GM23338 (cell line): Measurements from ENCODE around the gene USP49. TPM values are rescaled to one million over a fixed set of nuclear protein-coding genes. Genes with fewer than 3 reads are reported as not detected.

Source experiments
- ATAC-seq: fragments of 200-7000 bp; cut with Tn5 transposase; 3 replicates; pipeline ENCODE4 v1.9.1; 2020
- DNase-seq: peaks from one replicate; pipeline ENCODE4 v3.0.0-alpha.2; 2015; ENCODE audit warnings: low spot score
- H2AFZ ChIP-seq: fragments of 200-600 bp; sonication (generic); 2 replicates; pipeline ENCODE4 v1.8.0; 2016; ENCODE audit warnings: antibody characterized with exemption, mild to moderate bottlenecking, moderate library complexity
- H3F3A ChIP-seq: fragments of 200-600 bp; sonication (generic); replicated peaks from 2 replicates; pipeline ENCODE4 v1.8.0; 2017; ENCODE audit warnings: antibody characterized with exemption, mixed run types, low read depth
- H3K27ac ChIP-seq: fragments of 200-600 bp; sonication (generic); 2 replicates; pipeline ENCODE4 v1.6.1; 2016; ENCODE audit warnings: low read depth
- H3K27me3 ChIP-seq: fragments of 200-600 bp; sonication (generic); 2 replicates; pipeline ENCODE4 v1.8.0; 2016; ENCODE audit warnings: mild to moderate bottlenecking, mixed run types, moderate library complexity; ENCODE audit not compliant: insufficient read depth
- H3K36me3 ChIP-seq: fragments of 200-600 bp; sonication (generic); 2 replicates; pipeline ENCODE4 v1.8.0; 2016; ENCODE audit warnings: mild to moderate bottlenecking; ENCODE audit not compliant: insufficient read depth
- H3K4me1 ChIP-seq: fragments of 200-600 bp; sonication (generic); 2 replicates; pipeline ENCODE4 v1.8.0; 2016; ENCODE audit warnings: mild to moderate bottlenecking, moderate library complexity; ENCODE audit not compliant: insufficient read depth
- H3K4me2 ChIP-seq: fragments of 200-600 bp; sonication (generic); 2 replicates; pipeline ENCODE4 v1.7.1; 2017; ENCODE audit warnings: mixed run types
- H3K4me3 ChIP-seq: fragments of 200-600 bp; sonication (generic); 2 replicates; pipeline ENCODE4 v1.6.1; 2016; ENCODE audit warnings: mixed run types
- H3K79me2 ChIP-seq: fragments of 200-600 bp; sonication (generic); replicated peaks from 2 replicates; pipeline ENCODE4 v1.8.0; 2017; ENCODE audit warnings: mild to moderate bottlenecking; ENCODE audit not compliant: insufficient read depth
- H3K9me2 ChIP-seq: fragments of 200-600 bp; sonication (generic); 2 replicates; pipeline ENCODE4 v1.8.0; 2017; ENCODE audit not compliant: insufficient read depth
- H4K20me1 ChIP-seq: fragments of 200-600 bp; sonication (generic); replicated peaks from 2 replicates; pipeline ENCODE4 v1.8.0; 2017; ENCODE audit warnings: mild to moderate bottlenecking; ENCODE audit not compliant: insufficient read depth
- H3K27ac Mint-ChIP-seq: 2 replicates; pipeline ENCODE4 v1.8.0; 2020; ENCODE audit warnings: inconsistent platforms, mild to moderate bottlenecking, moderate library complexity, mixed read lengths
- H3K27me3 Mint-ChIP-seq: 3 replicates; pipeline ENCODE4 v1.8.0; 2022; ENCODE audit warnings: low read depth, mild to moderate bottlenecking, moderate library complexity, mixed read lengths, inconsistent platforms; ENCODE audit not compliant: insufficient read depth, poor library complexity
- H3K36me3 Mint-ChIP-seq: 3 replicates; pipeline ENCODE4 v1.8.0; 2021; ENCODE audit warnings: low read depth, mild to moderate bottlenecking, inconsistent platforms, moderate library complexity, mixed read lengths
- H3K4me1 Mint-ChIP-seq: 3 replicates; pipeline ENCODE4 v1.8.0; 2020; ENCODE audit warnings: mild to moderate bottlenecking, inconsistent platforms, mixed read lengths
- H3K4me3 Mint-ChIP-seq: 3 replicates; pipeline ENCODE4 v1.8.0; 2021; ENCODE audit warnings: moderate library complexity, mild to moderate bottlenecking, inconsistent platforms, mixed read lengths
- H3K9me3 Mint-ChIP-seq: 3 replicates; pipeline ENCODE4 v1.8.0; 2020; ENCODE audit warnings: moderate library complexity, mild to moderate bottlenecking, inconsistent platforms, mixed read lengths
- CTCF ChIP-seq, 2 experiments: fragments of 200-600 bp in 1 of 2; sonication (generic) in 1 of 2; conservative IDR thresholded peaks; 2 replicates each; pipeline versions ENCODE4 v1.5.1 to v1.6.1; 2016 to 2017; ENCODE audit warnings: antibody characterized with exemption in 2 of 2, low read depth in 2 of 2, mild to moderate bottlenecking in 2 of 2, moderate library complexity in 1 of 2
- ETS1 ChIP-seq: IDR thresholded peaks from 2 replicates; pipeline ENCODE4 v1.6.1; 2016; ENCODE audit warnings: antibody characterized with exemption
- EZH2 ChIP-seq: fragments of 200-600 bp; sonication (generic); IDR thresholded peaks from one replicate; pipeline ENCODE4 v1.8.0; 2017; ENCODE audit warnings: antibody characterized with exemption, mild to moderate bottlenecking, low read depth; ENCODE audit not compliant: unreplicated experiment
- EZH2phosphoT487 ChIP-seq: fragments of 200-600 bp; sonication (generic); IDR thresholded peaks from one replicate; pipeline ENCODE4 v1.8.1; 2018; ENCODE audit warnings: antibody characterized with exemption; ENCODE audit not compliant: unreplicated experiment
- JUNB ChIP-seq: IDR thresholded peaks from one replicate; pipeline ENCODE4 v1.6.1; 2016; ENCODE audit warnings: antibody characterized with exemption; ENCODE audit not compliant: unreplicated experiment
- NANOG ChIP-seq: IDR thresholded peaks from 2 replicates; pipeline ENCODE4 v1.6.1; 2016; ENCODE audit warnings: antibody characterized with exemption, borderline replicate concordance
- POLR2AphosphoS5 ChIP-seq: IDR thresholded peaks from 2 replicates; pipeline ENCODE4 v1.6.1; 2016; ENCODE audit warnings: antibody characterized with exemption, low read depth
- REST ChIP-seq: IDR thresholded peaks from one replicate; pipeline ENCODE4 v1.6.1; 2018; ENCODE audit warnings: antibody characterized with exemption; ENCODE audit not compliant: unreplicated experiment
- STAT1 ChIP-seq: IDR thresholded peaks from one replicate; pipeline ENCODE4 v1.6.1; 2016; ENCODE audit warnings: antibody characterized with exemption; ENCODE audit not compliant: unreplicated experiment
- ZNF114 ChIP-seq: fragments of 250-450 bp; sonication (Bioruptor Pico); IDR thresholded peaks from 2 replicates; pipeline ENCODE4 v1.5.0; 2020; ENCODE audit warnings: mild to moderate bottlenecking, moderate library complexity
- ZNF331 ChIP-seq: fragments of 250-450 bp; sonication (Bioruptor Pico); IDR thresholded peaks from 2 replicates; pipeline ENCODE4 v1.5.0; 2020; ENCODE audit warnings: low read depth, mild to moderate bottlenecking, moderate library complexity
- polyA plus RNA-seq: library from polyadenylated mRNA; unstranded; fragments of >200 nt; fragmentation: Nextera tagmentation; extraction: Ambion mirVana; gene quantifications from 2 replicates; pipeline ENCODE4 v1.2.1, GENCODE V29; 2016
- total RNA-seq: library from RNA; depleted of rRNA; stranded (reverse); fragments of >200 nt; shearing (Covaris generic); gene quantifications from 2 replicates; pipeline ENCODE4 v1.2.3, GENCODE V29; 2014

Gene USP49
- total and polyA plus RNA-seq, 2 experiments from 2014 or later: 5.9 to 21.5 TPM

GRCh38 chr6:41757931-41758640, 137.1 kb downstream of the USP49 start (continued):
- TF ChIP-seq ZNF331 (CRISPR knock-in tag): no peak
- no peak for TF ChIP-seq EZH2
- no peak for TF ChIP-seq POLR2AphosphoS5
- TF ChIP-seq NANOG: no peak
- no peak for TF ChIP-seq ETS1
- TF ChIP-seq REST: no peak

GRCh38 chr6:41757271-41757670, 137.9 kb downstream of the USP49 start:
- H3K4me3 ChIP-seq: no peak overlapping the region
- H4K20me1 ChIP-seq: no peaks in the 10 kb centered on the region
- Mint-ChIP-seq H3K4me1 (peaks cover 7% of the 10 kb centered on the region), H3K27me3 (peaks cover 12% of the 10 kb centered on the region), H3K27ac (no peak overlapping the region), H3K4me3 (no peak overlapping the region), H3K9me3 (no peaks in the 10 kb centered on the region), H3K36me3 (no peaks in the 10 kb centered on the region)
- no peaks in the 10 kb centered on the region for H3K79me2 ChIP-seq
- no peaks in the 10 kb centered on the region for H3K4me1 ChIP-seq
- ATAC-seq: no peak
- no peak overlapping the region for H2AFZ ChIP-seq
- H3K36me3 ChIP-seq: no peaks in the 10 kb centered on the region
- no peak overlapping the region for H3K4me2 ChIP-seq
- no peak for DNase-seq
- no peaks in the 10 kb centered on the region for H3F3A ChIP-seq
- no peak overlapping the region for H3K27ac ChIP-seq
- H3K9me2 ChIP-seq: no peaks in the 10 kb centered on the region
- no peaks in the 10 kb centered on the region for H3K27me3 ChIP-seq
- no peak for TF ChIP-seq EZH2phosphoT487
- no peak for TF ChIP-seq ZNF331 (CRISPR knock-in tag)
- TF ChIP-seq ZNF114 (CRISPR knock-in tag): no peak
- TF ChIP-seq CTCF (conservative IDR thresholded peaks at IDR 0.05; ENCODE audit: low read depth in 2 of 2): no peak
- no peak for TF ChIP-seq NANOG
- no peak for TF ChIP-seq EZH2
- TF ChIP-seq STAT1: no peak
- no peak for TF ChIP-seq JUNB
- TF ChIP-seq REST: no peak
- no peak for TF ChIP-seq POLR2AphosphoS5
- no peak for TF ChIP-seq ETS1
